Psoas muscle (tissue), 8 donors: ENCODE measurements around the gene DDX51. TPM values are rescaled to one million over a fixed set of nuclear protein-coding genes. Genes with fewer than 3 reads are reported as not detected.

ENCODE experiments used
- ATAC-seq, 4 donors: fragments of 200-7000 bp; cut with Tn5 transposase; one replicate each; pipeline ENCODE4 v1.9.1; 2020; ENCODE audit warnings: moderate library complexity in 3 of 4, mild to moderate bottlenecking in 2 of 4
- DNase-seq, 2 donors: peaks; one replicate each; pipeline ENCODE4 v3.0.0-alpha.2; 2020
- H3K27ac ChIP-seq: fragments of 200-600 bp; one replicate; pipeline ENCODE4 v1.8.0; 2022
- H3K27me3 ChIP-seq, 3 donors: fragments of 200-600 bp in 1 of 3; one replicate each; pipeline versions ENCODE4 v1.6.1 to v1.8.0; 2013 to 2022; ENCODE audit warnings: low read length in 2 of 3, mild to moderate bottlenecking in 2 of 3, moderate library complexity in 1 of 3; ENCODE audit not compliant: insufficient read depth in 3 of 3
- H3K36me3 ChIP-seq, 2 donors: fragments of 200-600 bp in 1 of 2; one replicate each; pipeline versions ENCODE4 v1.6.1 to v1.8.0; 2013 to 2022; ENCODE audit warnings: low read depth in 1 of 2, mild to moderate bottlenecking in 1 of 2, moderate library complexity in 1 of 2; ENCODE audit not compliant: insufficient read depth in 1 of 2
- H3K4me1 ChIP-seq: fragments of 200-600 bp; one replicate; pipeline ENCODE4 v1.8.0; 2022
- H3K4me3 ChIP-seq: fragments of 200-600 bp; one replicate; pipeline ENCODE4 v1.8.0; 2022; ENCODE audit warnings: mild to moderate bottlenecking
- H3K9me3 ChIP-seq: fragments of 200-600 bp; one replicate; pipeline ENCODE4 v1.8.0; 2022
- CTCF ChIP-seq: fragments of 200-600 bp; IDR thresholded peaks from one replicate; pipeline ENCODE4 v1.8.0; 2022; ENCODE audit warnings: antibody characterized with exemption
- WGBS, 3 donors: extraction: QIAGEN DNeasy Blood & Tissue Kit; methylation state at CpG; one replicate each; pipeline versions ENCODE4 v1.1.6 to v1.1.7; 2013; 5-methylcytosine and 5-hydroxymethylcytosine counted together
- intact Hi-C, 2 donors: fragments of 100-400 bp; cut with DNase I; formaldehyde crosslinking; loops; one replicate each; pipeline versions ENCODE4 v1.11.0 to v1.14.2; 2022
- polyA plus RNA-seq, 3 donors: library from polyadenylated mRNA; stranded (reverse); fragments of 200-250 nt; gene quantifications; one replicate each; pipeline ENCODE4 v1.2.3, GENCODE V29; 2013
- total RNA-seq, 4 donors: library from RNA; stranded (reverse); fragmentation: NEBNext Ultra II Directional in 2 of 4; extraction: Animal tissue kit (Norgen Biotek cat#: 25700) in 2 of 4; gene quantifications; one replicate each; pipeline versions ENCODE4 v1.2.1 to v1.2.4, GENCODE V29; 2021 to 2023
- donor health status: healthy with polysubstance abuse.
- donor health status: DM: no; HTN: no; CAD: no; lungs with moderate emphysema.
- donor health status: Bipolar disorder and iron deficiency.
- donor health status: healthy.
- donor health status: DM: yes; HTN: yes; CAD: no.
- donor health status: DM: no; HTN: no; CAD: no.
- donor health status: DM: no; HTN: no; CAD: no.
- donor health status: DM: yes; HTN: yes; CAD: no.

DDX51 gene
- total and polyA plus RNA-seq, 7 donors, result 7.3 to 17.1 (median 12.3) TPM

- no peak for ATAC-seq
- no peak overlapping the region for H3K4me3 ChIP-seq
- no peak overlapping the region for H3K27ac ChIP-seq
- no peaks in the 10 kb centered on the region for H3K4me1 ChIP-seq
- intact Hi-C loops, result loop anchor here (1.0 to 10.0 kb wide), 4 partner anchors 64 to 460 kb away; partner anchors contain the start of genes LRCOL1 (in 1 of the 2) and P2RX2 (in 1 of the 2)
- H3K36me3 ChIP-seq, result peaks cover 0 to 16% of the 10 kb centered on the region in 2 donors
- TF ChIP-seq CTCF, result no peak
- WGBS, 3 donors, result 63 to 71% (median 70%) methylated on average over 49 to 51 of the region's 51 CpGs
- no peaks in the 10 kb centered on the region for H3K9me3 ChIP-seq
- no peaks in the 10 kb centered on the region for H3K27me3 ChIP-seq
- DNase-seq, result peak; percentile 9 to 46
These were observed 11.0 kb upstream of the DDX51 start for GRCh38 chr12:132154941-132155770.

- intact Hi-C loops, result loop anchor here (1.0 to 10.0 kb wide), 4 partner anchors 64 to 460 kb away; partner anchors contain the start of genes LRCOL1 (in 1 of the 2) and P2RX2 (in 1 of the 2)
- H3K9me3 ChIP-seq, result no peaks in the 10 kb centered on the region
- peaks cover 0 to 16% of the 10 kb centered on the region in 2 donors for H3K36me3 ChIP-seq
- no peaks in the 10 kb centered on the region for H3K27me3 ChIP-seq
- DNase-seq (peak; percentile 9 to 40), ATAC-seq (peak in 1 of 4 donors; percentile 46)
- peak overlapping the region; percentile 29 for H3K4me3 ChIP-seq
- TF ChIP-seq CTCF, result no peak
- no peaks in the 10 kb centered on the region for H3K4me1 ChIP-seq
- H3K27ac ChIP-seq, result no peak overlapping the region
- WGBS, 3 donors, result 67 to 68% (median 68%) methylated on average over 21 of the region's 21 CpGs
These were observed 10.2 kb upstream of the DDX51 start for GRCh38 chr12:132154341-132154761.

GRCh38 chr12:132153501-132154340 lies 9.6 kb upstream of the DDX51 start:
- peak; percentile 61 to 80 for DNase-seq
- intact Hi-C loops, result loop anchor here (1.0 to 10.0 kb wide), 5 partner anchors 65 to 461 kb away; partner anchors contain the start of genes LRCOL1 (in 1 of the 2) and P2RX2 (in 1 of the 2)

More at GRCh38 chr12:132153501-132154340, 9.6 kb upstream of the DDX51 start:
- TF ChIP-seq CTCF, result peak; percentile 85
- WGBS, 3 donors, result 33 to 40% (median 36%) methylated on average over 37 to 41 of the region's 41 CpGs
- Histone ChIP-seq H3K9me3 (no peaks in the 10 kb centered on the region), H3K36me3 (peaks cover 0 to 17% of the 10 kb centered on the region in 2 donors), H3K4me1 (no peaks in the 10 kb centered on the region), H3K27me3 (no peaks in the 10 kb centered on the region), H3K27ac (no peak overlapping the region), H3K4me3 (peak overlapping the region; percentile 29)
- peak; percentile 90 to 94 (median 93) for ATAC-seq
